DND-41 (cell line): ENCODE data around the gene SHD.

Experiments
- CTCF ChIP-seq: IDR thresholded peaks from 2 replicates; pipeline ENCODE4 v1.5.1; 2012; ENCODE audit warnings: borderline replicate concordance, low read length, moderate library complexity, mild to moderate bottlenecking; ENCODE audit not compliant: poor library complexity, severe bottlenecking; ENCODE audit errors: extremely low read depth
- EZH2 ChIP-seq: IDR thresholded peaks from 3 replicates; pipeline ENCODE4 v1.6.1; 2012; ENCODE audit warnings: borderline replicate concordance, low read depth, mild to moderate bottlenecking, moderate library complexity, low read length, inconsistent platforms; ENCODE audit not compliant: severe bottlenecking

GRCh38 chr19:4300589-4300988 is 21.5 kb downstream of the SHD start:
- TF ChIP-seq CTCF: no peak
- TF ChIP-seq EZH2: no peak
